IMR-90 (cell line): ENCODE data around the gene PSEN1. TPM values are rescaled to one million over a fixed set of nuclear protein-coding genes. Genes with fewer than 3 reads are reported as not detected.
A peak's percentile ranks its signal among the peaks of the same experiment; 100 is the strongest.

Experiments used
- ATAC-seq: fragments of 200-7000 bp; cut with Tn5 transposase; 2 replicates; pipeline ENCODE4 v1.9.1; 2020; ENCODE audit warnings: low read depth, mild to moderate bottlenecking, moderate library complexity
- BruUV-seq: library from RNA; stranded (reverse); fragments of 400-500 nt; replicated peaks from 2 replicates; lab custom pipeline; 2021; lab: Mats Ljungman, UMichigan
- CTCF ChIA-PET: fragments of 300-600 bp; formaldehyde crosslinking; extraction: SDS; loops from one replicate; lab custom pipeline; 2021; ENCODE audit warnings: antibody characterized with exemption; lab: Yijun Ruan, JAX
- POLR2A ChIA-PET: fragments of 300-600 bp; sonication (Branson Sonifier 250); formaldehyde crosslinking; loops from one replicate; lab custom pipeline; 2022; ENCODE audit warnings: antibody characterized with exemption; ENCODE audit not compliant: unreplicated experiment; lab: Charles Lee
- DNase-seq: peaks from one replicate; pipeline ENCODE4 v3.0.0; 2013
- H2AFZ ChIP-seq: replicated peaks from 2 replicates; pipeline ENCODE3; 2013; ENCODE audit warnings: low read length, mild to moderate bottlenecking; ENCODE audit not compliant: poor library complexity
- H2AK5ac ChIP-seq: 2 replicates; pipeline ENCODE4 v1.6.1; 2013; ENCODE audit warnings: low read depth, low read length, inconsistent platforms
- H2AK9ac ChIP-seq: replicated peaks from 2 replicates; pipeline ENCODE3; 2013; ENCODE audit warnings: mild to moderate bottlenecking, low read depth, low read length, moderate library complexity; ENCODE audit not compliant: poor library complexity
- H2BK120ac ChIP-seq: 2 replicates; pipeline ENCODE4 v1.6.1; 2013; ENCODE audit warnings: low read depth, low read length, inconsistent platforms
- H2BK15ac ChIP-seq: 3 replicates; pipeline ENCODE4 v1.6.1; 2013; ENCODE audit warnings: low read depth, low read length, inconsistent platforms
- H2BK20ac ChIP-seq: 2 replicates; pipeline ENCODE4 v1.6.1; 2013; ENCODE audit warnings: low read depth, mild to moderate bottlenecking, inconsistent platforms, low read length, moderate library complexity
- H2BK5ac ChIP-seq: 2 replicates; pipeline ENCODE4 v1.6.1; 2013; ENCODE audit warnings: mild to moderate bottlenecking, low read depth, low read length, inconsistent platforms; ENCODE audit not compliant: poor library complexity, severe bottlenecking
- H3K14ac ChIP-seq: replicated peaks from 2 replicates; pipeline ENCODE4 v1.6.1; 2013; ENCODE audit warnings: low read depth, low read length, inconsistent platforms
- H3K18ac ChIP-seq: 2 replicates; pipeline ENCODE4 v1.6.1; 2013; ENCODE audit warnings: low read depth, low read length, control low read depth
- H3K23ac ChIP-seq: 2 replicates; pipeline ENCODE4 v1.6.1; 2013; ENCODE audit warnings: low read depth, low read length, inconsistent platforms
- H3K27ac ChIP-seq: 2 replicates; pipeline ENCODE4 v1.5.1; 2013; ENCODE audit warnings: mild to moderate bottlenecking, control low read depth, low read length; ENCODE audit not compliant: insufficient read depth
- H3K27me3 ChIP-seq: 2 replicates; pipeline ENCODE4 v1.6.1; 2013; ENCODE audit warnings: low read length; ENCODE audit not compliant: control insufficient read depth, insufficient read depth
- H3K36me3 ChIP-seq: 2 replicates; pipeline ENCODE4 v1.6.1; 2013; ENCODE audit warnings: low read length, mixed read lengths; ENCODE audit not compliant: control insufficient read depth, insufficient read depth
- H3K4ac ChIP-seq: 2 replicates; pipeline ENCODE4 v1.6.1; 2013; ENCODE audit warnings: low read depth, low read length, inconsistent platforms
- H3K4me1 ChIP-seq: 2 replicates; pipeline ENCODE4 v1.6.1; 2013; ENCODE audit warnings: low read length, mixed read lengths; ENCODE audit not compliant: control insufficient read depth, insufficient read depth
- H3K4me2 ChIP-seq: 2 replicates; pipeline ENCODE4 v1.6.1; 2013; ENCODE audit warnings: low read depth, mild to moderate bottlenecking, control low read depth, low read length, moderate library complexity
- H3K4me3 ChIP-seq: 2 replicates; pipeline ENCODE4 v1.5.1; 2013; ENCODE audit warnings: low read depth, mild to moderate bottlenecking, control low read depth, low read length, moderate library complexity; ENCODE audit not compliant: insufficient read depth
- H3K56ac ChIP-seq: 2 replicates; pipeline ENCODE4 v1.6.1; 2013; ENCODE audit warnings: low read length, inconsistent platforms; ENCODE audit not compliant: insufficient read depth; ENCODE audit errors: extremely low read depth
- H3K79me1 ChIP-seq, 2 experiments: 2 replicates each; pipeline ENCODE4 v1.6.1; 2013; ENCODE audit warnings: low read length in 2 of 2, inconsistent platforms in 1 of 2, low read depth in 1 of 2
- H3K9ac ChIP-seq: 2 replicates; pipeline ENCODE4 v1.6.1; 2013; ENCODE audit warnings: low read depth, low read length, control low read depth
- H3K9me1 ChIP-seq: 2 replicates; pipeline ENCODE4 v1.6.1; 2013; ENCODE audit warnings: low read length, inconsistent platforms; ENCODE audit not compliant: insufficient read depth
- H3K9me3 ChIP-seq: 2 replicates; pipeline ENCODE4 v1.6.1; 2013; ENCODE audit warnings: low read length; ENCODE audit not compliant: control insufficient read depth, insufficient read depth
- H4K20me1 ChIP-seq: 2 replicates; pipeline ENCODE4 v1.6.1; 2013; ENCODE audit warnings: low read length, inconsistent platforms; ENCODE audit not compliant: insufficient read depth
- H4K5ac ChIP-seq: 2 replicates; pipeline ENCODE4 v1.6.1; 2013; ENCODE audit warnings: mild to moderate bottlenecking, low read depth, low read length, control low read depth
- H4K8ac ChIP-seq, 2 experiments: 2 replicates each; pipeline ENCODE4 v1.6.1; 2013; ENCODE audit warnings: low read depth in 2 of 2, low read length in 2 of 2, control low read depth in 1 of 2, inconsistent platforms in 1 of 2
- H4K91ac ChIP-seq: 2 replicates; pipeline ENCODE4 v1.6.1; 2013; ENCODE audit warnings: low read depth, low read length, inconsistent platforms; ENCODE audit not compliant: insufficient read depth
- BHLHE40 ChIP-seq: fragments of 150-350 bp; IDR thresholded peaks from 2 replicates; pipeline ENCODE4 v1.6.1; 2016; ENCODE audit warnings: mild to moderate bottlenecking, low read depth, low read length
- CHD1 ChIP-seq: IDR thresholded peaks from 2 replicates; pipeline ENCODE4 v1.6.1; 2012; ENCODE audit warnings: low read depth, low read length, improper control_type of control experiment
- FOS ChIP-seq: fragments of 150-350 bp; IDR thresholded peaks from 2 replicates; pipeline ENCODE4 v1.6.1; 2016; ENCODE audit warnings: low read depth, low read length
- MAFK ChIP-seq: IDR thresholded peaks from 2 replicates; pipeline ENCODE4 v1.6.1; 2012; ENCODE audit warnings: low read depth, low read length, improper control_type of control experiment
- MAZ ChIP-seq: IDR thresholded peaks from 2 replicates; pipeline ENCODE4 v1.6.1; 2012; ENCODE audit warnings: low read depth, mild to moderate bottlenecking, low read length, improper control_type of control experiment, moderate library complexity, borderline replicate concordance
- NFE2L2 ChIP-seq: fragments of 150-350 bp; IDR thresholded peaks from 2 replicates; pipeline ENCODE4 v1.6.1; 2016; ENCODE audit warnings: low read depth, mild to moderate bottlenecking, low read length
- RAD21 ChIP-seq: IDR thresholded peaks from 2 replicates; pipeline ENCODE4 v1.6.1; 2012; ENCODE audit warnings: low read length, improper control_type of control experiment
- RCOR1 ChIP-seq: IDR thresholded peaks from 2 replicates; pipeline ENCODE4 v1.6.1; 2012; ENCODE audit warnings: mild to moderate bottlenecking, low read length, improper control_type of control experiment; ENCODE audit not compliant: insufficient replicate concordance
- RFX5 ChIP-seq: IDR thresholded peaks from 2 replicates; pipeline ENCODE4 v1.8.0; 2012; ENCODE audit warnings: low read depth, mild to moderate bottlenecking, low read length, moderate library complexity
- USF2 ChIP-seq: fragments of 150-350 bp; IDR thresholded peaks from 2 replicates; pipeline ENCODE4 v1.6.1; 2017; ENCODE audit warnings: mild to moderate bottlenecking, antibody characterized with exemption, low read length, low read depth
- WGBS, 2 experiments: methylation state at CpG; one replicate each; pipeline versions ENCODE4 v1.1.5 to v1.1.7; 2013; ENCODE audit warnings: missing lambda C conversion rate in 2 of 2; ENCODE audit not compliant: insufficient read length in 1 of 2; ENCODE audit errors: extremely low coverage in 2 of 2; 5-methylcytosine and 5-hydroxymethylcytosine counted together
- dilution Hi-C: fragments of 300-500 bp; cut with HindIII; formaldehyde crosslinking; loops from one replicate; pipeline ENCODE4 v1.14.3; 2018; ENCODE audit warnings: low sequenced_read_pairs; ENCODE audit not compliant: unreplicated experiment
- in situ Hi-C: fragments of 300-500 bp; cut with MboI; formaldehyde crosslinking; loops from 3 replicates; pipeline ENCODE4 v1.14.3; 2019; ENCODE audit warnings: low sequenced_read_pairs, inconsistent platforms, mixed read lengths
- intact Hi-C: fragments of 100-400 bp; cut with micrococcal nuclease; formaldehyde crosslinking; loops from 2 replicates; pipeline ENCODE4 v1.10.0; 2022
- polyA plus RNA-seq, 3 experiments: library from polyadenylated mRNA; depleted of rRNA; stranded (reverse); fragments of >200 nt; gene quantifications; 2 replicates each; pipeline ENCODE4 v1.2.3, GENCODE V29; 2012; ENCODE audit warnings: low replicate concordance in 1 of 3
- total RNA-seq: library from RNA; depleted of rRNA; stranded (reverse); fragments of >200 nt; gene quantifications from 2 replicates; pipeline ENCODE4 v1.2.3, GENCODE V29; 2012

The PSEN1 gene
- total and polyA plus RNA-seq, 2 of the 4 experiments (the other 2 are of a cell fraction), result 14.8 to 62.7 TPM

GRCh38 chr14:73236752-73237218 is 100.5 kb downstream of the PSEN1 start:
- H2AK9ac ChIP-seq, result no peak overlapping the region
- H3K23ac ChIP-seq, result peak overlapping the region; percentile 18; the same call in 1 of the 2 replicates
- no peaks in the 10 kb centered on the region for H3K9me3 ChIP-seq
- no peak overlapping the region for H4K5ac ChIP-seq
- no peak overlapping the region for H2AK5ac ChIP-seq
- H3K14ac ChIP-seq, result no peak overlapping the region
- ATAC-seq (no peak), DNase-seq (no peak)
- no peak overlapping the region for H2BK120ac ChIP-seq
- H3K79me1 ChIP-seq, result 0 out of 4 replicates have a peak, but pooled peaks cover 0 to 4% of the 10 kb centered on the region in 2 experiments
- H3K9me1 ChIP-seq, result peaks cover 8% of the 10 kb centered on the region
- TF ChIP-seq MAZ (no peak), NFE2L2 (no peak), CHD1 (no peak), RAD21 (no peak), FOS (no peak), MAFK (no peak), BHLHE40 (no peak), RCOR1 (no peak), RFX5 (no peak), USF2 (no peak)
- H3K4ac ChIP-seq, result no peak overlapping the region
- H3K36me3 ChIP-seq, result no peaks in the 10 kb centered on the region
- H4K91ac ChIP-seq, result no peak overlapping the region
- peaks cover 57% of the 10 kb centered on the region for H3K27me3 ChIP-seq
- CTCF ChIA-PET, result no interaction called here
- no peak overlapping the region for H3K27ac ChIP-seq
- dilution Hi-C loops, result no loop called here
- H4K8ac ChIP-seq, result no peak overlapping the region
- peaks cover 25% of the 10 kb centered on the region for H3K4me1 ChIP-seq
- no peak overlapping the region for H3K9ac ChIP-seq
- intact Hi-C loops, result no loop called here
- POLR2A ChIA-PET, result no interaction called here
- no peak overlapping the region for H3K18ac ChIP-seq
- H2AFZ ChIP-seq, result no peak overlapping the region
- no peak overlapping the region for H2BK5ac ChIP-seq
- H3K4me2 ChIP-seq, result no peak overlapping the region
- WGBS, 2 experiments, result 52% methylated on average over 3 of the region's 7 CpGs; no CpG with 5 or more reads in 1 of the 2 experiments
- peaks cover 5% of the 10 kb centered on the region; the same call in 1 of the 2 replicates for H4K20me1 ChIP-seq
- no TSS peak for BruUV-seq
- H2BK20ac ChIP-seq, result no peak overlapping the region
- in situ Hi-C loops, result no loop called here
- H2BK15ac ChIP-seq, result no peak overlapping the region
- H3K4me3 ChIP-seq, result no peak overlapping the region
- no peak overlapping the region for H3K56ac ChIP-seq
